Measurements from ENCODE around the gene HLA-F.

GRCh38 chr6:29729774-29730328 is 6.6 kb downstream of the HLA-F start:
- no peak for TF ChIP-seq TAF1 (IDR thresholded peaks at IDR 0.05; ENCODE audit: borderline replicate concordance, insufficient read depth, low read length)
- TF ChIP-seq REST (IDR thresholded peaks at IDR 0.05; ENCODE audit: insufficient read depth in 1 of 2, low read depth in 2 of 2, low read length in 2 of 2): no peak
- TF ChIP-seq POLR2AphosphoS5 (IDR thresholded peaks at IDR 0.05; ENCODE audit: low read depth, low read length): no peak
- TF ChIP-seq FOXP2 (optimal IDR thresholded peaks at IDR 0.05; ENCODE audit: borderline replicate concordance, extremely low read depth, extremely low read length, insufficient read depth): no peak
